GM18519 (cell line): ENCODE measurements around the gene CDY1.
"Not testable (repeated sequence)": the region's sequence is repeated elsewhere in the genome, so short reads cannot be mapped to it uniquely, and the experiment has no call there.

Experiments
- ATAC-seq: cut with Tn5 transposase; IDR thresholded peaks from one replicate; pipeline ENCODE4 v1.9.1; 2021; ENCODE audit warnings: mild to moderate bottlenecking, moderate library complexity; ENCODE audit not compliant: unreplicated experiment, low FRiP score

Gene CDY1

GRCh38 chrY:25621817-25622216 is at the start of gene CDY1:
TSS of gene CDY1 (plus strand) at chrY:25622117. CDS start at chrY:25622443, 326 bp downstream.
- ATAC-seq: not testable (repeated sequence)

GRCh38 chrY:25593336-25593735 is 28.6 kb upstream of the CDY1 start:
- ATAC-seq: not testable (repeated sequence)

GRCh38 chrY:25620209-25620608 is 1.7 kb upstream of the CDY1 start:
- ATAC-seq: not testable (repeated sequence)

GRCh38 chrY:25626524-25626923 is 4.6 kb downstream of the CDY1 start:
- ATAC-seq: not testable (repeated sequence)

GRCh38 chrY:25630383-25631112 is 8.6 kb downstream of the CDY1 start:
- ATAC-seq: not testable (repeated sequence)

GRCh38 chrY:25639852-25640251 is 17.9 kb downstream of the CDY1 start:
- not testable (repeated sequence) for ATAC-seq

- ATAC-seq: not testable (repeated sequence)
Measured at GRCh38 chrY:25643024-25643915, 21.4 kb downstream of the CDY1 start.
